ENCODE data around the gene GPATCH1. TPM values are rescaled to one million over a fixed set of nuclear protein-coding genes. Genes with fewer than 3 reads are reported as not detected.
"Not testable (repeated sequence)": the region's sequence is repeated elsewhere in the genome, so short reads cannot be mapped to it uniquely, and the experiment has no call there.

The GPATCH1 gene, protein sequence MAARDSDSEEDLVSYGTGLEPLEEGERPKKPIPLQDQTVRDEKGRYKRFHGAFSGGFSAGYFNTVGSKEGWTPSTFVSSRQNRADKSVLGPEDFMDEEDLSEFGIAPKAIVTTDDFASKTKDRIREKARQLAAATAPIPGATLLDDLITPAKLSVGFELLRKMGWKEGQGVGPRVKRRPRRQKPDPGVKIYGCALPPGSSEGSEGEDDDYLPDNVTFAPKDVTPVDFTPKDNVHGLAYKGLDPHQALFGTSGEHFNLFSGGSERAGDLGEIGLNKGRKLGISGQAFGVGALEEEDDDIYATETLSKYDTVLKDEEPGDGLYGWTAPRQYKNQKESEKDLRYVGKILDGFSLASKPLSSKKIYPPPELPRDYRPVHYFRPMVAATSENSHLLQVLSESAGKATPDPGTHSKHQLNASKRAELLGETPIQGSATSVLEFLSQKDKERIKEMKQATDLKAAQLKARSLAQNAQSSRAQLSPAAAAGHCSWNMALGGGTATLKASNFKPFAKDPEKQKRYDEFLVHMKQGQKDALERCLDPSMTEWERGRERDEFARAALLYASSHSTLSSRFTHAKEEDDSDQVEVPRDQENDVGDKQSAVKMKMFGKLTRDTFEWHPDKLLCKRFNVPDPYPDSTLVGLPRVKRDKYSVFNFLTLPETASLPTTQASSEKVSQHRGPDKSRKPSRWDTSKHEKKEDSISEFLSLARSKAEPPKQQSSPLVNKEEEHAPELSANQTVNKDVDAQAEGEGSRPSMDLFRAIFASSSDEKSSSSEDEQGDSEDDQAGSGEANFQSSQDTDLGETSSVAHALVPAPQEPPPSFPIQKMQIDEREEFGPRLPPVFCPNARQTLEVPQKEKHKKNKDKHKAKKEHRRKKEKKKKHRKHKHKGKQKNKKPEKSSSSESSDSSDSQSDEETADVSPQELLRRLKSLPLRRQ
- 12.0 TPM for polyA plus RNA-seq (2012; ENCODE audit: insufficient read depth, insufficient read length)

DNA sequence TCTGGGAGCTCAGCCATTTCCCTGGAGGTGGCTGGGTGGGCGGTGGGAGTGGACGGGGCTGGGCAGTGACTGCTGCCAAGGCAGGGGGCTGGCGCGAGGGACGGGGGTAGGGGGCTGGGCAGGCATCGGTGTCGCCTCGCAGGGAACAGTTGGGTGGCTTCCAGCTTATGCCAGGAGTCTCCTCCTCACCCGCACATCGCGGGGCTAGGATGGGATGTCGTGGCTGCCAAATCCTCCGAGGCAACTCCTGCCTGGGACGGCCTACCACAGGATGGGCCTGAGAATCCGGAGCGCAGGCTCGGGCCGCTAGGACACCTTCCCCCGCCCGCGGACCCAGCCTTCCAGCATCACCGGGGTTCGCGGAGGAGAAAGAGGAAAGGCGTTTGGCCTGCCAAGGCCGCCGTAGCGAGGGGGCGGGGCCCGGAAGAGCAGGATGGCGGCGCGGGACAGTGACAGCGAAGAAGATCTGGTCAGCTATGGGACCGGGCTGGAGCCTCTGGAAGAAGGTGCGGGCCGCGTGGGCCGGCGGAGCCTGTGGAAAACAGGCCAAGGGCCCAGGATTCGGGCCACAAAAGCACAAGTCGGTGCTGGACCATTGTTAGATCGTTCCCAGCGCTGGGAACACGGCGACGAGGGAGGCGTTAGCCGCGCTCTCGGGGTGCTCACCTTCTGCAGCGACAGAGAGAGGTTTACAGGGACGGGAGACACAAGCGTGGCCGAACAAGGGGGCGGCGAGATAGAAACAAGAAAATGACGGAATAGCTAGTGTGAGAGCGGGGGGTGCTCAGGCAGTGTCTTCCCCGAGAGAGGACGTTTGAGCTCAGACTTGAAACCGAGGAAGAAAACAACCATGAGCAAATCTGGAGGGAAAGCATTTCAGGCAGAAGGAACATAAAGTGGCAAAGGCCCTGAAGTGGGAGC lies at the start of gene GPATCH1:
GPATCH1 (plus strand) TSS at position 421 of the 921 bp plus-strand sequence; CDS start at position 434, 13 bp downstream.
- peak within 1 kb of the TSS; percentile 98 for H3K4me3 ChIP-seq (ENCODE audit: low read length)
- DNase-seq (ENCODE audit: low read depth, low spot score): peak; percentile 53

DNA sequence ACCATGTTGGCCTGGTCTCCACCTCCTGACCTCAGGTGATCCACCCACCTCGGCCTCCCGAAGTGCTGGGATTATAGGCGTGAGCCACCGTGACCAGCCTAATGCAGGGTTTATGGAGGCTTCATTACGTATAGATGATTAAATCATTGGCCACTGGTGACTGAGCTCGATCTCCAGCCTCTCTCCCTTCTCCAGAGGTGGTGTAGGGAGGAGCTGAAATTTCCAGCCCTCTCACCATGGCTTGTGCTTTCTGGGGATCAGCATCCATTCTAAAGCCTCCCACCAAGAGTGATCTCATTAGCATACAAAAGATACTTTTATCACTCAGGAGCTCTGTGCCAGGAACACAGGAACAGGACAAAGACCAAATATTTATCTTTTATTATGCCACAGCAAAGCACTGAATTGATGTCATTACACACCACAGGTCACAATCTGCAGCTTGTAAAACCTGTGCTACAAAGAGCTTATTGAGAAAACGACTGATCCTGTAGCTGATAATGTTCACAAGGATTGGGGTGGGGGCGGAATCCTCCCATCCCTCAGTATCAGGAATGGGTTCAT lies 48.7 kb upstream of the GPATCH1 start:
- DNase-seq (ENCODE audit: low read depth, low spot score): no peak
- no peak overlapping the region for H3K4me3 ChIP-seq (ENCODE audit: low read length)

DNA sequence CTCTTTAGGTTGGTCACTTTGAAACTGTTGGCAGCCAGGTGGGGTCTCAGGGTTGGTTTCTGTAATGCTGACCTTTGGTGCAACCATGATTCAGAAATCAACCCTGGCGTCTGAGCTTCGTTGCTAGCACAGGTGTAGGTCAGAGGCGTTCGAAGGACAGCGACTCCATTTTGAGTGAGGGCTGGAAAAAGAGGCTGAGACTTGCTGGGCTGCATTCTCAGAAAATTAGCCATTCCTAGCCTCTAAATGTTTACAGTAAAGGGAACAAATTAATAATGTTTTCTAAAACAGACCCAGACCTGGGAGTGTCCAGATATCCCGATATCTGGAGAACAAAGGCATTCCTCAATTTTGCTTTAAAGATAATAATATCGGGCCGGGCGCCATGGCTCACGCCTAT lies 45.5 kb upstream of the GPATCH1 start:
- no peak overlapping the region for H3K4me3 ChIP-seq (ENCODE audit: low read length)
- DNase-seq (ENCODE audit: low read depth, low spot score): no peak

DNA sequence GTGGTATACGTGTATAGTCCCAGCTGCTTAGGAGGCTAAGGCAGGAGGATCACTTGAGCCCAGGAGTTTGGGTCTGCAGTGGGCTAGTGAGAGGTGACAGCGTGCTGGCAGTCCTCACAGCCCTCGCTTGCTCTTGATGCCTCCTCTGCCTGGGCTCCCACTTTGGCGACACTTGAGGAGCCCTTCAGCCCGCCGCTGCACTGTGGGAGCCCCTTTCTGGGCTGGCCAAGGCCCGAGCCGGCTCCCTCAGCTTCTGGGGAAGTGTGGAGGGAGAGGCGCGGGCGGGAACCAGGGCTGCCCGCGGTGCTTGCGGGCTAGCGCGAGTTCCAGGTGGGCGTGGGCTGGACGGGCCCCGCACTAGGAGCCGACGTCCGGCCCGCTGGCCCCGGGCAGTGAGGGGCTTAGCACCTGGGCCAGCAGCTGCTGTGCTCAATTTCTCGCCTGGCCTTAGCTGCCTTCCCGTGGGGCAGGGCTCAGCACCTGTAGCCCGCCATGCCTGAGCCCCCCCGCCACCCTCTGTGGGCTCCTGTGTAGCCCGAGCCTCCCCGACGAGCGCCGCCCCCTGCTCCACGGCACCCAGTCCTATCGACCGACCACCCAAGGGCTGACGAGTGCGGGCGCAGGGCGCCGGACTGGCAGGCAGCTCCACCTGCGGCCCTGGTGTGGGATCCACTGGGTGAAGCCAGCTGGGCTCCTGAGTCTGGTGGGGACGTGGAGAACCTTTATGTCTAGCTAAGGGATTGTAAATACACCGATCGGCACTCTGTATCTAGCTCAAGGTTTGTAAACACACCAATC lies 44.4 kb upstream of the GPATCH1 start:
- not testable (repeated sequence) for DNase-seq (ENCODE audit: low read depth, low spot score); H3K4me3 ChIP-seq (ENCODE audit: low read length)

DNA sequence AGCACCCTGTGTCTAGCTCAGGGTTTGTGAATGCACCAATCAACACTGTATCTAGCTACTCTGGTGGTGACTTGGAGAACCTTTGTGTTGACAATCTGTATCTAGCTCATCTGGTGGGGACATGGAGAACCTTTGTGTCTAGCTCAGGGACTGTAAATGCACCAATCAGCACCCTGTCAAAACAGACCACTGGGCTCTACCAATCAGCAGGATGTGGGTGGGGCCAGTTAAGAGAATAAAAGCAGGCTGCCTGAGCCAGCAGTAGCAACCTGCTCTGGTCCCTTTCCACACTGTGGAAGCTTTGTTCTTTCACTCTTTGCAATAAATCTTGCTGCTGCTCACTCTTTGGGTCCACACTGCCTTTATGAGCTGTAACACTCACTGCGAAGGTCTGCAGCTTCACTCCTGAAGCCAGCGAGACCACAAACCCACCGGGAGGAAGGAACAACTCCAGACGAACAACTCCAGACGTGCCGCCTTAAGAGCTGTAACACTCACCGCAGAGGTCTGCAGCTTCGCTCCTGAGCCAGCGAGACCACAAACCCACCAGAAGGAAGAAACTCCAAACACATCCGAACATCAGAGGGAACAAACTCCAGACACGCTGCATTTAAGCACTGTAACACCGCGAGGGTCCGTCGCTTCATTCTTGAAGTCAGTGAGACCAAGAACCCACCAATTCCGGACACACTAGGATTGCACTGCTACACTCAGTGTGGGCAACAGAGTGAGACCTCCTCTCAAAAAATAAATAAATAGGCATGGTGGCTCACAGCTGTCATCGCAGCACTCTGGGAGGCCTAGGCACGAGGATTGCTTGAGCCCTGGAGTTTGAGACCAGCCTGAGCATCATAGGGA lies 43.6 kb upstream of the GPATCH1 start:
- DNase-seq (ENCODE audit: low read depth, low spot score): peak; percentile 66
- not testable (repeated sequence) for H3K4me3 ChIP-seq (ENCODE audit: low read length)

DNA sequence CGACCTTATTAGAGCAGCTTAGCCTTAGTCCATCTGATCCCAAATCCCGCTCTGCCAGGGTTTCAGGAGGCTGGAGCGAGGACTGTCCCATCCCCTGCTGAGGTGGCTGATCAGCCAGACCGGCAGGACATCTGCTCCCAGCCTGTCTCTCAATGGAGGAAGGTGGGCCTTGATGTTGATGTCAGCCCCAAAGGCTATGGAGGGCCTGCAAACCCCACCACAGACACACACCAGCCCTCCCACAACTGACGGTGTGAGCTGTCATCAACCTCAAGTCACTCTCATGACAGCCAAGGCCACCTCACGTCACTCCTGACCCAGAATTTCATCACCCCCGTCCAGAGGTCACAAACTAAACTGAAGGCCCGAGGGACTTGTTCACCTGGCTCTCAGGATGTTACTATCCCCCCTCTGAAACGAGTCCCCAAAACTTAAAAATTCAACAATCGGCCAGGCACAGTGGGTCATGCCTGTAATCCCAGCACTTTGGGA lies 41.8 kb upstream of the GPATCH1 start:
- DNase-seq (ENCODE audit: low read depth, low spot score): no peak
- H3K4me3 ChIP-seq (ENCODE audit: low read length): no peak overlapping the region

DNA sequence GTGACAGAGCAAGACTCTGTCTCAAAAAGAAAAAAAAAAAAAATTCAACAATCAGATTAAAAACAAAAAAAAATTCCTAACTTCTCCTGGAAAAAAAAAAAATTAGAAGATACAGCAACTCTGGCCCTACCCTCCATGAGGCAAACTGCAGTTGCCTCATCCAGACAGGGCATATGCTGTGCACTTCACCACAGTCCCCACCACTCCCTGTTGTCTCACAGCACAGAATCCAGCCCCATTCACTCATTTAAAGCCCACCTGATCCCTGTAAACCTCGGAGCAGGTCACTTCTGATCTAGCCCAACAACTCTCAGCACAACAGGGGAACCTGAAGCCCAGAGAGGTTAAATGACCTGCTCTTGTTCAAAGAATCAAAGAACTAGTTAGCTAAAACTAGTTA lies 41.2 kb upstream of the GPATCH1 start:
- no peak overlapping the region for H3K4me3 ChIP-seq (ENCODE audit: low read length)
- DNase-seq (ENCODE audit: low read depth, low spot score): no peak

DNA sequence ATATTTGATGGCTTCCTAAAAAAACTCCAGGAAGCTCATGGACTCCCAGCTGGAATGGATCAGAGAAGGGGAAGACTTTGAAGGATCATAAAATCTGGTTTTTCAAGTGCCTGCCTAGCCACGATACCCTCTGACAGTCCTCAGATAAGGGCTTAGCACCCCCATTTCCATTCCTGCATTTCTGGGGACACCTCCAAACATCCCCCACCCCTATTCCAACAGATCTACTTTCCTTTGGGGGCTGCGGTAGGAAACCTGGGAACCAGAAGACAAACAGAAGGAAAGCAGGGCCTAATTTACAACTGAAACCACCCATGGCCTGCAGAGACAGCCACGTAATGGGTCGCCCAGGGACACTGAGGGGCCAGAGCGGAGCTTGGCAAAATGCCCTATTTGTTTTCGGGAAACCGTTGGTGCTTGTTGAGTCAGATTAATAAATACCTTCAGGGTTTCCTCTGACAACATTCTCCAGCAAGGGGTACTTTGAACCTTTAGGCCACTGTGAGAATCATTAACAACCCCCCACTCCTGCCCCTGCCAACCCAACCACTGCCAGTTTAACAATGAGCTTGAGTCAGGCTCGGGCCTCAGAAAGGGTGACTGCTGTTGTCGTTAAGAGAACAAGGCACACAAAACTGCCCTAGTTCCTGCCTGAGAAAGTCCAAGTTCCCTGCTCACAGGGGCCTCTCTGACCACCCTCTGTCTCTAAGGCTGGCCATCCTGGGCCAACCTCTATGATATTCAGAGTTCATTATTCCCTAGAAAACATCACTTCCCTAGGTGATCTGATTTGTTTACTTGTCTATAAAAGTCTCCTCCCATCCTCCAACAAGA lies 39.8 kb upstream of the GPATCH1 start:
- H3K4me3 ChIP-seq (ENCODE audit: low read length): no peak overlapping the region
- DNase-seq (ENCODE audit: low read depth, low spot score): no peak

DNA sequence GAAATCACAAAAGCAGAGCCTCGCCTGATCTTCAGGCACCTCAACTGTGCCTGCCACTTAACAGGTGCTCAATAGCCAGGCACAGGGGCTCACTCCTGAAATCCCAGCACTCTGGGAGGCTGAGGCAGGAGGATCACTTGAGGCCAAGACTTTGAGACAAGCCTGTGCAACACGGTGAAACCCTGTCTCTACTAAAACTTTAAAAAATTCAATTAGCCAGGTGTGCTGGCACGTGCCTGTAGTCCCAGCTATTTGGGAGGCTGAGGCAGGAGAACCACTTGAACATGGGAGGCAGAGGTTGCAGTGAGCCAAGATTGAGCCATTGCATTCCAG lies 39.2 kb upstream of the GPATCH1 start:
- DNase-seq (ENCODE audit: low read depth, low spot score); H3K4me3 ChIP-seq (ENCODE audit: low read length): not testable (repeated sequence)

DNA sequence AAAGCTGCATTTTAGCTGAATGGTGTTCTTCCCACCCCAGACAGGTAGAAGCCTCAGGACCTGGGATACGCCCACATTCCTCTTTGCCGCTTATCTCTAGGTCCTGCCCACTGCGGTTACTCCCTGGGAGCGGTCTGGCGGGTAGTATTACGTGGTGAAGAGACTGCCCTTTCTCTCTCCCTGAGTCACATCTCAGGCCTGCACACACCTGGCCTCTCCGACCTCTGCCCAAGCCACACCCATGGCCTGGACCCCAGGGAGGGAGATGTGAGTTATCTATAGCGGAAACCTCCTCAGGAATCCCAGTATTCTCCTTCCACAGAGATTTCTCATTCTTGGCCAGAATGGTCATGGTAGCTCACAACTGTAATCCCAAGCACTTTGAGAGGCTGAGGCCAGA lies 33.6 kb upstream of the GPATCH1 start:
- no peak for DNase-seq (ENCODE audit: low read depth, low spot score)
- no peak overlapping the region for H3K4me3 ChIP-seq (ENCODE audit: low read length)

DNA sequence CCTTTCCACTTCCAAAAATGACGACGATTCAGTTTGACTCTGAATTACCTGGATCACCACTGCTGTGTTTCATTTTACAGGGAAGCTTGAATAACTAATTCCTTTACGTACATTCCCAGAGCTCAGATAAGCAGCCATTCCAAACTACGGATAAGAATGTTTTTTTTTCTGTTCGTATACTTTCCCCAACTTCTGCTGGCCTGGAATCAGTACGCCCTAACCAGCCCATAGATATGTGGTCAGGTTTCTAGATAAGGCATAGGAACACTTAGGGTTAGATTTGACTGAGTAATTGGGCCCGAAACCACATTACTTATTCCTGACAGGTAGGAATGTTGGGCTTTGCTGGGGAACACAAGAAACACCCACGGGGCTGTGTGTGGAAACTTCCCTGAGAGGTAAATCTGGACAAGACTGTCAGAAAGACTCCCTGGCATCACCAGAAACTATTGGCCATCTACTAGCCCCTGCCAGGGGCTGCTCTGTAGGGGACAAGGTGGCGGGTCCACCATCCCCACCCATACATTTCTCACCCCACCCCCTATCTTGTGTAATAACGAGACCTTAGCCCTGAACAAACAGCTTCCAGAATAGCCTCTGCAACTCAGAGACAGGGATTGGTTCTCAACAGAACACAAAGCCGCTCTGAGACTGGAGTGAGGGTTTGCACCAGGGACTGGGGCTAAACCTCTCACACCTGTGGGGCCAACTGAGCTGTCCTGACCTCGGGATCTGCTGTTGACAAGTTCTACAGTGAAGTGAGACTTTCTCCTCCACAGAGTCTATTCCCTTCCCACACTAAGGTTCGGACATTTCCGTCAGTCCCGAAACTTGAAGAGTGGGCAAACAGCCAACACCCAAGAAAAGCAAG lies 31.9 kb upstream of the GPATCH1 start:
- no peak for DNase-seq (ENCODE audit: low read depth, low spot score)

DNA sequence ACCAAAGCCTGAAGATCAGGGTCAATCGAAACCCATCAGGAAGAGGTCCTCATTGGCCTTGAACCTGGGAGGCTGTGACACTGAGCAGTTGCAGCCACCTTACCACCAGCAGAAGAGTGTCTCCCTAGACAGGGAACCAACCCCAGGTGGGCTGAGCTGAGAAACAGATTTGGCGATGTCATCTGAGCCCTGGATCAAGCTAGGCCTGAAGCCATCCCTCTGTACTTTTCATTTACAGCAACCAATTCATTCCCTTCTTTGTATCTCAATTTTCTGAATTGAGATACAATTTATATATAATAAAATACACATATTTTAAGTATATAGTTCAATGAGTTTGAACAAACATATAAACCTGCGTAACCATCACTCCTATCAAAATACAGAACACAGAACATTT lies 30.9 kb upstream of the GPATCH1 start:
- no peak overlapping the region for H3K4me3 ChIP-seq (ENCODE audit: low read length)
- DNase-seq (ENCODE audit: low read depth, low spot score): no peak

More for the DNA sequence above, 31.9 kb upstream of the GPATCH1 start:
- no peak overlapping the region for H3K4me3 ChIP-seq (ENCODE audit: low read length)

DNA sequence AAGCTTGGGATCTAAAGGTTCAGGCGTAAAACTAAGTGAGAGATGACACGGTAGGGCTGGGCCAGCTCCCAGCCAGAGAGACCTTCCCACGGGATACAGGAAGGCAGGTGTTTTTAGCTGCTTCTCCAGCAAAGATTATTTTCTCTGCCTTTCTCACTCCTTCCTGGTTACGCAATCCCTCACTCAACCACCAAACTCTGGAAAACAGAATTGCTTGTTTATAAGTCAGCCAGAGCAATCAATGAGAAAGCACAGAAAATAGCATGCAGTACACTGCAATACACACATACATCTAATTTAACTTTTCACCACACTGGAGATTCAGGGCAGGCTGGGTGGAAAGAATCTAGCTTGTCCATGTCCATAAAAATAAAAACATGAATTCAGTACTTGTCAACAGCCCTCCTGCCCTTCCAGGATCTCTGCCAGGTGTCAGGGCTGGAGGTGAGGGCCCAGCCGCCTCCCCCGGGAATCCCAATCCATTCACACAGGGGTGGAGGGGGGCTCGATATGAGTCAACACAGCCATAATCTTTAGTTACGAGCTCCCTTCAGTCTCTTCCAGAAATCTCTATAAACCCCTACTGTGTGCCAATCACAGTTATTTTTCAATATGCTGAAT lies 28.5 kb upstream of the GPATCH1 start:
- DNase-seq (ENCODE audit: low read depth, low spot score): no peak

DNA sequence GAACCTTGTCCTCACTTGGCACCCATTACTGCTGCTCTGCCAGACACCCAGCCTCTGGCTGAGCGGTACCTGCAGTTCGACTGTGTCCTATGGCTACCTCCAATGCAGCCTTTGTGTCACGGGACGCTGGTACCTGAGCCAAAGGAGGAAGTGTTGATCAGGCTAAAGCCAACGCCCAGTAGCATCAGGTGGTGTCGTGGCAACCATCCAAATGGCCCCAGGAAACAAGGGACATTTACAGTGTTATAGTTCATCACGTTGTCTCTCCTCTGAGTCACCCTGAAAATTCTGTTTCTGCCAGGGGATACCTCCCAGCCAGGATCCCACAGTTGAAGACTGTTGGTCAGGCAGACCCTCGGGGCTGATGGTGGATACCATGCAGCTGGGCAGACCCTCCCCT lies 26.4 kb upstream of the GPATCH1 start:
- H3K4me3 ChIP-seq (ENCODE audit: low read length): no peak overlapping the region
- no peak for DNase-seq (ENCODE audit: low read depth, low spot score)

More for the DNA sequence above, 28.5 kb upstream of the GPATCH1 start:
- H3K4me3 ChIP-seq (ENCODE audit: low read length): no peak overlapping the region

DNA sequence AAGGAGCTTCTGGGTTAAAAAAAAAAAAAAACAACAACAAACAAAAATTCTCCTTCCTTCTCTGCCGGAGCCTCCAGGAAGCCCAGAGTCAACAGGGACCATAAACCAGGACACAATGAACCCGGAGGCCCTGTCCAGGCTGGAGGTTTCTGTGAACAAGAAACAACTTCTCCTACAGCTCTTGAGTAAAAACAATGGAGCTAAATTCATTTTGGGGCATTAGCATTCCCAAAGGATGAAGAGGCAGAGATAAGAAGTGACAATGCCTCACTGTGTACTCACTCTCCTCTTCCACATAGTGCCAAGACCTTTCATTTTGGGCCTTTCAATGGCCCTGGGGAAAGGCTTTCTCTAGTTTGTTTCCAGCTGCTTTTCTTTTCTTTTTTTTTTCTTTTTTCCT lies 25.3 kb upstream of the GPATCH1 start:
- no peak overlapping the region for H3K4me3 ChIP-seq (ENCODE audit: low read length)
- DNase-seq (ENCODE audit: low read depth, low spot score): no peak

All from Jurkat, Clone E6-1 (cell line).